HUES64 (cell line): ENCODE measurements around the gene WDR20.

ENCODE experiments used
- H3K27ac ChIP-seq: 2 replicates; pipeline ENCODE4 v1.7.0; 2013; ENCODE audit warnings: low read depth, low read length, inconsistent platforms
- H3K27me3 ChIP-seq: 2 replicates; pipeline ENCODE4 v1.6.1; 2013; ENCODE audit warnings: mild to moderate bottlenecking, low read length; ENCODE audit not compliant: insufficient read depth
- H3K36me3 ChIP-seq: 2 replicates; pipeline ENCODE4 v1.6.1; 2013; ENCODE audit warnings: mild to moderate bottlenecking, low read length; ENCODE audit not compliant: insufficient read depth
- H3K4me1 ChIP-seq: 2 replicates; pipeline ENCODE4 v1.6.1; 2013; ENCODE audit warnings: mild to moderate bottlenecking, low read length, moderate library complexity; ENCODE audit not compliant: insufficient read depth
- H3K4me3 ChIP-seq: 2 replicates; pipeline ENCODE4 v1.5.1; 2013; ENCODE audit warnings: mild to moderate bottlenecking, low read length, moderate library complexity
- H3K9ac ChIP-seq: 2 replicates; pipeline ENCODE4 v1.6.1; 2013; ENCODE audit warnings: mild to moderate bottlenecking, low read depth, low read length
- H3K9me3 ChIP-seq: 2 replicates; pipeline ENCODE4 v1.6.1; 2013; ENCODE audit warnings: low read depth, low read length; ENCODE audit not compliant: insufficient read depth
- WGBS: fragments of 150-250, 120-280 bp; methylation state at CpG from one replicate; pipeline ENCODE4 v1.1.7; 2013; ENCODE audit warnings: missing lambda C conversion rate; 5-methylcytosine and 5-hydroxymethylcytosine counted together

The WDR20 gene

DNA sequence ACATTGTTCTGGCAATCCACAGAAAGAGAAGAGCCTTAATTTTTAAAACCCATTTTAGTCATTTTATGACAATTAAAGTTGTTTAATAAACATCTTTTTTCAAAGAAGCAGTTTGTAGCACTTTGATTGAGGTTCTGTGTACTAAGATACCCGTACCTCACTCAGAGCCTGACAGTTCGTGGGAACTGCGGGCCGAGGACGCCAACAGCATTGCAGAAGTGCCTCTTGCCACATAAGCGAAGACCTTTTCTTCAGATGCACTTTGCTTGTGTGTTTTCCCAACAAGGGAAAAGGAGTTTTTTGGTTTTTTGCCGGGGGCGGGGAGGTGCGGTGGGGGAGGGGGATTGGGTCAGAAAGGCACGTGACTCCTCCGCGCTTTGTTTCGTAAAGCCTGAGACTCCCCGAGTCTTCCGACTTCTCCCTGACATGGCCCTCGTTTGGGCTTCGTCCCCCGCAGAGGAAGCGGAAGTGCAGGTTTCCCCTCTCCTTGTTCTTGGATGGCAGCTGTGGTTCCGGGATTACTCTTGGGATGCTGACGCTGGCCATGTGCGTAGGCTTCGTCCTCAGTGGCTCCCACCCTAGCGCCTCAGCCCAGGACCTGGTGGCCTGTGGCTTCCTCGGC, 70.8 kb downstream of the WDR20 start:
- WGBS: 92% methylated on average over 25 of the region's 25 CpGs
- peak overlapping the region; percentile 35; the same call in 1 of the 2 replicates for H3K27ac ChIP-seq
- H3K27me3 ChIP-seq: no peaks in the 10 kb centered on the region
- H3K4me3 ChIP-seq: no peak overlapping the region
- H3K9me3 ChIP-seq: no peaks in the 10 kb centered on the region
- H3K9ac ChIP-seq: no peak overlapping the region
- H3K36me3 ChIP-seq: peaks cover 30% of the 10 kb centered on the region
- H3K4me1 ChIP-seq: peaks cover 8% of the 10 kb centered on the region

DNA sequence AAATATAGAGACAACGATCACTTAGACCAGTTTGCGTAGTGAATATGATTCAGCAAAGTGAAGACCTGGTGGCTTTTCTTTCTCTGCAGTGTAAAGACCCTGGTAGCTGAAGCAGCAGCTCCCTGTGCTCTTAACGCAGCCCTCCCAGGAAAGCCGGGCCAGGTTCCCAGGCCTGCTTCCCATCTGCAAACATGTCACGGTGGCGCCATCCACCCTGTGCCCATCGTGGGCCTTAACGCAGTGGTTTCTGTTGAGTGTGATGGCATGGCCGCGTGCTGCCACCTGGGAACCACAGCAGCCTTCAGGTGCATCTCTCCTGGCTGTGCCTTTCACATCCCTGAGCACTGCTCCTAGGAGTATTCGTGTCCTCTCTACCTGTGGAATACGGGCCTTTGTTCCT, 71.5 kb downstream of the WDR20 start:
- Histone ChIP-seq H3K4me3 (no peak overlapping the region), H3K27ac (no peak overlapping the region), H3K36me3 (peaks cover 26% of the 10 kb centered on the region), H3K27me3 (no peaks in the 10 kb centered on the region), H3K4me1 (peaks cover 10% of the 10 kb centered on the region), H3K9me3 (no peaks in the 10 kb centered on the region), H3K9ac (no peak overlapping the region)
- WGBS: 96% methylated on average over 12 of the region's 12 CpGs

DNA sequence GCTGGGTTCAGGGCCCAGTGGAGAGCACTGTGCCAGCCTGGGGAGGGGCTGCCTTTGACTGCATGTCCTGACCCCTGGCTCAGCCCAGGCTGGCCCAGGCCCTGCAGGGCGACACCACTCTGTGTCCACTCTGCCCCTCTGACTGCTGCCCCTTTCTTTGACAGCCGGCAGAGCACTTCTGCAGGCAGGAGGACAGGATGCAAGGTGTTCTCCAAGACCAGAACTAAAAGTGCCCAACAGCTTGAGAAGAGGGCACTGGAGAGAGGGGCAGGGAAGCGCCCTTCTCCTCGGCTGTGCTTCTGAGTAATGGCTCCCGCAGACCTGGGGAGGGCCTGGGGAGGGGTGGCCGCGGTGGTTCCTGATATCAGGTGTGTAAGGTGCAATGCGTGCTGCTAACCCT, 72.7 kb downstream of the WDR20 start:
- Histone ChIP-seq H3K27me3 (no peaks in the 10 kb centered on the region), H3K9ac (no peak overlapping the region), H3K9me3 (no peaks in the 10 kb centered on the region), H3K27ac (no peak overlapping the region), H3K4me1 (peaks cover 10% of the 10 kb centered on the region), H3K36me3 (peaks cover 26% of the 10 kb centered on the region), H3K4me3 (no peak overlapping the region)
- 97% methylated on average over 8 of the region's 8 CpGs for WGBS

DNA sequence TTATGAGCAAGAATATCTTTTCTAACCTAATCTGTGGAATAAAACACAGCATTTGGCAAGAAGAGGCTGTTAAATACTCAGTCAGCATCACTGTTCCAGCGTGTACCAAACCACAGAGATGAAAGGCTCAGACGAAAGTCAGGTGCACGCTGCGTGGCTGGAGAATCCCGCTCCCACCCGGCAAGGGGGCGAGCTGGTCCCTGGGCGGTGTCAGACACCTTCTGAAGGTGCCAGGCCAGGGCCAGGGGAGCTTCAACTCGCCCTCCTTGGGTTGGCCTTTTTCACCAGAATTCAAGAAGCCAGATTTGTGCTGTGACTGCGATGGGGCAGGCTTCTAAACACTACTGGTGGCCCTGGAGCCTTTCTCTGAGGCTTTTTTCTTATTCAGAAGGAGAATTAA, 73.1 kb downstream of the WDR20 start:
- 94% methylated on average over 10 of the region's 10 CpGs for WGBS
- Histone ChIP-seq H3K4me3 (no peak overlapping the region), H3K36me3 (peaks cover 26% of the 10 kb centered on the region), H3K9me3 (no peaks in the 10 kb centered on the region), H3K27ac (no peak overlapping the region), H3K4me1 (peaks cover 10% of the 10 kb centered on the region), H3K27me3 (no peaks in the 10 kb centered on the region), H3K9ac (no peak overlapping the region)

DNA sequence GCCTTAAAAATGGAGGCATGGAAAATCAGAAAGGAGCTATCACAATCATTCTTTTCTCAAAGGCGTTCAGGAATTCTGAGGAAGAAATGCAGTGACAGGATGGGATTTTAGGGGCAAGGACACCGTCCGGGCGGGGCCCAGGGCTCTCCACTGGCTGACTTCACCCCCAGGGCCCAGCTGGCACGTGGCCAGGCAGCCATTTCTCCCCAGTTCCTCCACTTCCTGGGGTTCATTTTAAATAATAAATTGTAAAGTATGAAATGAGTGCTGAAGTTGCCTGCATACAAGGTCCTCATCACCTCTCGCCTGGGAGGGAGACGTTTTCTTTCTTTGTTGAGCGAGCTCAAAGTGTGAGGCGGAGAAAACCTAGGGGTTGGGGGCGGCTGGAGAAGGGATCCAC, 73.8 kb downstream of the WDR20 start:
- H3K27ac ChIP-seq: no peak overlapping the region
- WGBS: 82% methylated on average over 10 of the region's 10 CpGs

DNA sequence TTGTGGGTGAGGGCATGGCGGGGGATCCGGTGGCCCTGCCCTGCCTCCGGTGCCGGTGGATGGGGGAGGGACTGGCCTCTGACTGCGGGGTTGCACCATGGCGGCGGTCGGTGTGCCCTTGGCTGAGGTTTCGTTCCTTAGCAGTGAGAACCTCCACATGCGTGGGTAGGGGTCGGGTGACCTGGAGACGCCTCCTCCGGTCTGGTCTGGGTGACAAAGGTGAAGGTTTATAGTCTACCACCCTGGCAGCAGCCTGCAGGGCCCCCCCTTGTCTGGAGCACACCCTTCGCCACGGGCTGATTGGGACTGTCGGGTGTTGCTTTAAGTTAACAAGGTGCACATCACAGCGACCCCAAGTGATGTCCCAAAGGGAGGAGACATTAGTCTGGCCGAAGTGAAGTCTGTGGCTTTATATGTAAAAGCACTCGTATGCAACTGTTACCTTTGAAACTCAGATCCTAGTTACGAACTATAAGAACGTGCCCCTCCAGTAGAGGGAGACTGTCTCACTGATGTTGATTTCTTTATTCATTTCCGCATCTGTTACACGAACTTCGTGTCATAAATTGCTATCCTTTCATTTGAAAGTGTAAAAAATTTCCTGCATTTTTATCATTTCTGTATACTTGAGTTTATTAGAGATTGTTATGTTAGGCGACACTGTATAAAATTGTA, 74.4 kb downstream of the WDR20 start:
- Histone ChIP-seq H3K27ac (no peak overlapping the region), H3K9ac (no peak overlapping the region), H3K36me3 (peaks cover 15% of the 10 kb centered on the region), H3K27me3 (no peaks in the 10 kb centered on the region), H3K4me3 (no peak overlapping the region), H3K9me3 (no peaks in the 10 kb centered on the region), H3K4me1 (peaks cover 10% of the 10 kb centered on the region)
- 94% methylated on average over 24 of the region's 25 CpGs for WGBS

More for the DNA sequence above, 73.8 kb downstream of the WDR20 start:
- Histone ChIP-seq H3K36me3 (peaks cover 21% of the 10 kb centered on the region), H3K9me3 (no peaks in the 10 kb centered on the region), H3K4me3 (no peak overlapping the region), H3K4me1 (peaks cover 10% of the 10 kb centered on the region), H3K27me3 (no peaks in the 10 kb centered on the region), H3K9ac (no peak overlapping the region)

DNA sequence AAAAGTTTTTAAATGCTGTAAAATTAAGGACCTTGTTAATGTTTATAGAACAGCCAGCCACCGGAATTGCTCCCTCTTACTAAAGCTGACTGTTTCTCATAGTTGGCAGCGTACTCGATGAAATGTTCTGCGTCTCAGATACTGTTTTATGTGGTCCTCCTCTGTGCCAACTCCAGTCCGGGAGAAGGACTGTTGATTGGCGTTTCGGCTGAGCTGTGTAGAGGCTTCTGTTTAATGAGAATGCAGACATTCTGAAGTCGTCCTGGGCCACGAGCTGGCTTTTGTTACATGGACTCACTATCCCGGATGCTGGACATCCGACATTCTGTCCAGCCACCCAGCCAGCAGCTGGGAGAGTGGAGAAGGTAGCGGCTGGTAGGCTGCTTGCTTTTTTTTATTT, 75.4 kb downstream of the WDR20 start:
- Histone ChIP-seq H3K36me3 (peaks cover 6% of the 10 kb centered on the region; the same call in 1 of the 2 replicates), H3K9me3 (no peaks in the 10 kb centered on the region), H3K4me1 (peaks cover 9% of the 10 kb centered on the region), H3K27me3 (no peaks in the 10 kb centered on the region), H3K4me3 (no peak overlapping the region), H3K9ac (no peak overlapping the region), H3K27ac (no peak overlapping the region)
- 92% methylated on average over 12 of the region's 12 CpGs for WGBS

DNA sequence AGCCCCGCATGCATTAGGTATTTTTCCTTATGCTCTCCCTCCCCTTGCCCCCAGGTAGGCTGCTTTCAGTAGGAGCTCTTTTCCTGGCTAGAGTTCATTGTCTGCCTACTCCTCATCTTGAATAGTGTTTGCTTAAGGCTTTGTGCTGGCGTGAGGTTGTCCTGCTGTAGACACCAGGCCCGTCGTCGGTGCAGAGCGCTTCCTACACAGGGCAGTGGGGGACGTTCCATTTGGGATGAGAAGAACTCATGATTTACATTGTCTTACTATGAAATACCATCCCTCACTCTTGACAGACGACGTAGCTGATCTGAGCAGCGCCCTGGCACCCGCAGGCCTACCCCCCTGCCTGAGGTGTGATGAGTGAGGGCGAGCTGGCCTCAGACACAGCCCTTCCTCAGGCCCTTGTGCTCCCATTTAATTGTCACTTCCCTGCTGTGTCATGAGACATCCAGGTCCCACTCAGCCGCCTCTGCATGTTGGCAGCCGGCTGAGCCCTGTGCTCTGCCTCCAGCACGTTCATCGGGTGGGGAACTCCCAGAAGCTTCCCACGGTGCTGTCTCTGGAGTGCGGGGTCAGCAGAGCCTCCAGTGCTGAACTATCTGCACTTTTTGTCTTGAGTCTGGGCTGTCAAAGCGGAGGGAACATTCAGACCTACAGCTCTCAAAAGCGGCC, 76.0 kb downstream of the WDR20 start:
- Histone ChIP-seq H3K9me3 (no peaks in the 10 kb centered on the region), H3K36me3 (0 out of 2 replicates have a peak, but pooled peaks cover 5% of the 10 kb centered on the region), H3K27ac (no peak overlapping the region), H3K9ac (no peak overlapping the region), H3K4me1 (peaks cover 6% of the 10 kb centered on the region; the same call in 1 of the 2 replicates), H3K27me3 (no peaks in the 10 kb centered on the region), H3K4me3 (no peak overlapping the region)
- WGBS: 84% methylated on average over 19 of the region's 20 CpGs

DNA sequence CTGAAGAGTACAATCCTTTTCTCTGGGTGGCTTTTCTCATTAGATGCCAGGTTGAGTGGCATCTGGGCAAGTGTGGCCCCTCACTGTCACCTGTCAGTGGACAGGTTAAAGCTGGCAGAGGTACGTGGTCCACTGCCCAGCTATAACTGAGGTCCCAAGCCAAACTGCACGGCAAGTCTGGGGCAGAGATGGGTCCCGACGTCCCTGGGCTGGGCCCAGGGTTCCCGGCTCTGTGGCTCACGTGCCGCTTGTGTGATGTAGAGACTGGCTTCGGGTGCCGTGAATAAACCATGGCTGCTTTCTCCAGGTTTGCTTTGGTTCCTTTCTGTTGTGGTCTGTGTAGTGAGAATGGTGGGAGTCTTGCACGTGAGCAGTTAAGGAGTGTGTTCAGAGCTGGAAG, 77.7 kb downstream of the WDR20 start:
- H3K9ac ChIP-seq: no peak overlapping the region
- no peaks in the 10 kb centered on the region for H3K27me3 ChIP-seq
- H3K4me3 ChIP-seq: no peak overlapping the region
- 0 out of 2 replicates have a peak, but pooled peaks cover 3% of the 10 kb centered on the region for H3K36me3 ChIP-seq
- peaks cover 12% of the 10 kb centered on the region; the same call in 1 of the 2 replicates for H3K4me1 ChIP-seq
- 94% methylated on average over 10 of the region's 10 CpGs for WGBS
- H3K9me3 ChIP-seq: no peaks in the 10 kb centered on the region
- no peak overlapping the region for H3K27ac ChIP-seq

DNA sequence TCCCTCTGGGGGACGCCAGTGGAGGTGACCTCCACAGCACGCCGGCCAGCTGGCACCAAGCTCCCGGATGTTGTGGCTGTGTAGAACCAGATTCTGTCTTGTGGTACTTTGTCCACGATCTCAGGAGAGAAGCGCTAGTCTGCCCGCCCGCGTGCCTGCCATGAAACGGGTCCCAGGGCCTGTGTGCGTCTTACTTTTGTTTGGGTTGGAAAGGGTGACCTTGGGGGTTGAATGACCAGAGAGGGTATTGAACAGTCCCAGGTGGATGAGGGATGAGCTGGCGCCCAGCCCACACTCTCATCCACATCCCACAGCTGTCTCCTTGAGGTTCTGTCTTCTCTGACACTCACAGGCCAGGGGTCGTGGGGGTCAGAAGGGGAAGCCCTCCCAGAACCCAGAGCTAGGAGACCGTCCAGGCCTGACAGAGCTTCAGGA, 78.3 kb downstream of the WDR20 start:
- Histone ChIP-seq H3K4me1 (peaks cover 12% of the 10 kb centered on the region; the same call in 1 of the 2 replicates), H3K9ac (no peak overlapping the region), H3K27me3 (no peaks in the 10 kb centered on the region), H3K36me3 (0 out of 2 replicates have a peak, but pooled peaks cover 7% of the 10 kb centered on the region), H3K4me3 (no peak overlapping the region), H3K27ac (no peak overlapping the region), H3K9me3 (no peaks in the 10 kb centered on the region)
- 91% methylated on average over 14 of the region's 14 CpGs for whole genome bisulfite sequencing

DNA sequence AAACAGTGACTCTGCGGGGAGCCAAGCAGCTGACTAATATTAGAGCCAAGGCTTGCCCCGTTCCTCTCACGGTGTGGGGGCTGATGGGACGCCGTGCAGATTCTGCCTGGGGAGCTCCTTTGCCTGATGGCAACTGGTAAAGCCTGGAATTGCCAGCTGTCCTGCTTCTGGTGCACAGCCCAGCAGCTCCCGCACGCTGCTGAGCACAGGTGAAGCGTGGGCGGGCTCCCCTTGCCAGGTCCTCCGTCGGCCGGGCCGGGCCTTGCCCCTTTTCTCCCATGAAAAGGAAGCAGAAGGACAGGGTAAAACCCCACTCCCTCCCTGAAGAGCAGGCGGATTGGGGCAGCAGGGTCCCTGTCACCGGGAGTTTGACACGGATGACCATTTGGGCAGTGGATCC, 79.0 kb downstream of the WDR20 start:
- H3K36me3 ChIP-seq: peaks cover 14% of the 10 kb centered on the region; the same call in 1 of the 2 replicates
- 91% methylated on average over 16 of the region's 16 CpGs for WGBS
- H3K27ac ChIP-seq: no peak overlapping the region
- no peak overlapping the region for H3K9ac ChIP-seq
- no peak overlapping the region for H3K4me3 ChIP-seq
- H3K9me3 ChIP-seq: no peaks in the 10 kb centered on the region
- peaks cover 12% of the 10 kb centered on the region; the same call in 1 of the 2 replicates for H3K4me1 ChIP-seq
- H3K27me3 ChIP-seq: no peaks in the 10 kb centered on the region
